ENCODE measurements around the gene PSG2. TPM values are rescaled to one million over a fixed set of nuclear protein-coding genes. Genes with fewer than 3 reads are reported as not detected.
"Not testable (repeated sequence)": the region's sequence is repeated elsewhere in the genome, so short reads cannot be mapped to it uniquely, and the experiment has no call there.

PSG2 gene
- total RNA-seq, 1 experiment from 2014 or later: not detected

- H3K27me3 ChIP-seq (ENCODE audit: low read length); H3K4me3 ChIP-seq (ENCODE audit: low read length); H3K9me2 ChIP-seq (replicated peaks; ENCODE audit: insufficient read depth, low read length); H3K4me2 ChIP-seq (ENCODE audit: low read depth, low read length, poor library complexity, severe bottlenecking); H3K79me2 ChIP-seq (ENCODE audit: low read length); H3K4me1 ChIP-seq (ENCODE audit: low read length); H3K36me3 ChIP-seq (ENCODE audit: insufficient read depth, low read length); H3K9ac ChIP-seq (ENCODE audit: low read length); H3K27ac ChIP-seq (ENCODE audit: low read length); H4K20me1 ChIP-seq (ENCODE audit: insufficient read depth, low read depth, low read length); H3K9me3 ChIP-seq (ENCODE audit: low read length); H2AFZ ChIP-seq (ENCODE audit: low read length): not testable (repeated sequence)
- DNase-seq: peak; percentile 49
Measured at GRCh38 chr19:43087702-43088340, 5.3 kb upstream of the PSG2 start.

DNA sequence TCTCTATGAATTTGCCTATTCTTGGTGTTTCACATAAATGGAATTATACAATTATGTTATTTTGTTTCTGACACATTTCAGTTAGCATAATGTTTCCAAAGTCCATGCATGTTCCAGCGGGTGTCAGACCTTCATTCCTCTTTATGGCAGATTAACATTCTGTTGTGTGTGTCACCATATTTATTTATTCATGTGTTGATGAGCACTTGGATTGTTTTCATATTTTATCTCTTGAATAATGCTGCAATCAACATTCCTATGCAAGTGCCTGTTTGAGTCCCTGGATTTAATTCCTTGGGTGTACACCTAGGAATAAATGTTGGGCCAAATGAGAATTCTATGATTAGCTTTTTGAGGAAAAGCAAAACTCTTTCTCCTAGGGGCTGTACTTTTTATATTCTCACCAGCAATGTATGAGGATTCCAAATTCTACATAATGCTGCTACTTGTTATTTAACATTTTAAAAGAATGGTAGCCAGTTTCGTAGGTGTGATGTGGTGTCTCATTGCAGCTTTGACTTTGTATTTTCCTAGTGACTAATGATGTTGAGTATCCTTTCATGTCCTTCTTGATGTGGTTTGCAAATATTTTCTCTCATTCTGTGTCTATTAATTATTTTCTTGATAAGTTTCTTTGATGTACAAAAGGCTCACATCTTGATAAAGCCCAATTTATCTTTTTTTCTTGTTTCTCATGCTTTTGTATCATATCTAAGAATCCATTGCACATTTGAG lies 3.5 kb upstream of the PSG2 start:
- not testable (repeated sequence) for H3K27ac ChIP-seq (ENCODE audit: low read length); H2AFZ ChIP-seq (ENCODE audit: low read length); H3K79me2 ChIP-seq (ENCODE audit: low read length); H3K9me3 ChIP-seq (ENCODE audit: low read length); H3K4me3 ChIP-seq (ENCODE audit: low read length); H3K4me2 ChIP-seq (ENCODE audit: low read depth, low read length, poor library complexity, severe bottlenecking); H3K4me1 ChIP-seq (ENCODE audit: low read length); DNase-seq; H3K36me3 ChIP-seq (ENCODE audit: insufficient read depth, low read length); H3K9ac ChIP-seq (ENCODE audit: low read length); H3K9me2 ChIP-seq (replicated peaks; ENCODE audit: insufficient read depth, low read length); H3K27me3 ChIP-seq (ENCODE audit: low read length); H4K20me1 ChIP-seq (ENCODE audit: insufficient read depth, low read depth, low read length)

GRCh38 chr19:43084196-43084832 lies 1.8 kb upstream of the PSG2 start:
- not testable (repeated sequence) for H3K9ac ChIP-seq (ENCODE audit: low read length); H4K20me1 ChIP-seq (ENCODE audit: insufficient read depth, low read depth, low read length); H3K27ac ChIP-seq (ENCODE audit: low read length); H3K79me2 ChIP-seq (ENCODE audit: low read length); H3K9me2 ChIP-seq (replicated peaks; ENCODE audit: insufficient read depth, low read length); H3K9me3 ChIP-seq (ENCODE audit: low read length); H3K4me1 ChIP-seq (ENCODE audit: low read length); H2AFZ ChIP-seq (ENCODE audit: low read length); H3K4me2 ChIP-seq (ENCODE audit: low read depth, low read length, poor library complexity, severe bottlenecking); H3K36me3 ChIP-seq (ENCODE audit: insufficient read depth, low read length); H3K27me3 ChIP-seq (ENCODE audit: low read length); H3K4me3 ChIP-seq (ENCODE audit: low read length)
- peak; percentile 56 for DNase-seq

- H3K27me3 ChIP-seq (ENCODE audit: low read length); H3K9me2 ChIP-seq (replicated peaks; ENCODE audit: insufficient read depth, low read length); H4K20me1 ChIP-seq (ENCODE audit: insufficient read depth, low read depth, low read length); H3K36me3 ChIP-seq (ENCODE audit: insufficient read depth, low read length); H3K79me2 ChIP-seq (ENCODE audit: low read length); H3K9ac ChIP-seq (ENCODE audit: low read length); H3K4me1 ChIP-seq (ENCODE audit: low read length); H3K4me2 ChIP-seq (ENCODE audit: low read depth, low read length, poor library complexity, severe bottlenecking); H3K9me3 ChIP-seq (ENCODE audit: low read length); H3K27ac ChIP-seq (ENCODE audit: low read length); H3K4me3 ChIP-seq (ENCODE audit: low read length); DNase-seq; H2AFZ ChIP-seq (ENCODE audit: low read length): not testable (repeated sequence)
Measured at GRCh38 chr19:43083721-43084120, 1.2 kb upstream of the PSG2 start.

DNA sequence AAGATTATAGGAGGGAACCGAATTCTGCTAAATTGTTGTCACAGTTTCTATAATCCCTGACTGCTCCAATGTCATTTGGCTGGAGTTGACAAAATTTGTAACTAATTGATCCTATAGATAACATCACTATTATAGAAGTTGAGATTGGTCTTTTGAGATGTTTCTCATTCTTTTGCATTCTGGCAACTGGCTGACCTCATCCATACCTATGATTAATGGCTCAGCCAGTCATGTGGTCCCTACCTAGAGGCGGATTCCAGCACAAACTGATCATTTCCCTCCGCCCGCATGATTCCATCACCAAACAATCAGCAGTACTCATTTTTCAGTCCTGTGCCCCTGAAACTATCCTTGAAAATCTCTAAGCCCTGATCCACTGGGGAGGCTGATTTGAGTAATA lies 4.2 kb downstream of the PSG2 start:
- Histone ChIP-seq H3K27me3 (ENCODE audit: low read length) (no peaks in the 10 kb centered on the region), H4K20me1 (ENCODE audit: insufficient read depth, low read depth, low read length) (no peaks in the 10 kb centered on the region), H3K9me2 (replicated peaks; ENCODE audit: insufficient read depth, low read length) (no peaks in the 10 kb centered on the region), H3K36me3 (ENCODE audit: insufficient read depth, low read length) (no peaks in the 10 kb centered on the region), H3K4me3 (ENCODE audit: low read length) (no peak overlapping the region), H3K4me2 (ENCODE audit: low read depth, low read length, poor library complexity, severe bottlenecking) (no peak overlapping the region), H3K79me2 (ENCODE audit: low read length) (no peaks in the 10 kb centered on the region), H3K27ac (ENCODE audit: low read length) (no peak overlapping the region), H3K9me3 (ENCODE audit: low read length) (no peaks in the 10 kb centered on the region), H2AFZ (ENCODE audit: low read length) (no peak overlapping the region), H3K4me1 (ENCODE audit: low read length) (no peaks in the 10 kb centered on the region), H3K9ac (ENCODE audit: low read length) (no peak overlapping the region)
- no peak for DNase-seq

DNA sequence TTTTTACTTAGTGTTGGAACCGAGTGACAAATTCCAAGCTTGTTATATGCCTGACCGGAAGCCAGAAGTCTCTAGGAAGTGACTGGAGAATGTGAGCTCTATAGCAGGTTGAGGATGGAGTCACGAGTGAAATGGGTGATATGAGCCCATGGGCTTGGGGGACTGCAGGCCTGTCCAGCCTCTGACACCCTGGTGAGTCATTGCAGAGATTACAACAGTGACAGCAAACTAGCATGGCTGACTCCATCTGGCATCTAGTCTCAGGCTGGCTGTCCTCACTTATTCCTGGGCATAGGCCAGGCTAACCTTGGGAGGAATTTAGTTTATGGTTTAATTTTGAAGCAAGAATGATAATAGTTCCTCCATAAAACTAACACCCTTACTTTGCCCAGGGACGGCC lies 4.6 kb downstream of the PSG2 start:
- H3K9me2 ChIP-seq (replicated peaks; ENCODE audit: insufficient read depth, low read length); H3K9ac ChIP-seq (ENCODE audit: low read length); H3K4me1 ChIP-seq (ENCODE audit: low read length); H3K36me3 ChIP-seq (ENCODE audit: insufficient read depth, low read length); H3K9me3 ChIP-seq (ENCODE audit: low read length); H2AFZ ChIP-seq (ENCODE audit: low read length); H3K79me2 ChIP-seq (ENCODE audit: low read length); H3K27ac ChIP-seq (ENCODE audit: low read length); H3K27me3 ChIP-seq (ENCODE audit: low read length); H3K4me3 ChIP-seq (ENCODE audit: low read length); DNase-seq; H4K20me1 ChIP-seq (ENCODE audit: insufficient read depth, low read depth, low read length); H3K4me2 ChIP-seq (ENCODE audit: low read depth, low read length, poor library complexity, severe bottlenecking): not testable (repeated sequence)

DNA sequence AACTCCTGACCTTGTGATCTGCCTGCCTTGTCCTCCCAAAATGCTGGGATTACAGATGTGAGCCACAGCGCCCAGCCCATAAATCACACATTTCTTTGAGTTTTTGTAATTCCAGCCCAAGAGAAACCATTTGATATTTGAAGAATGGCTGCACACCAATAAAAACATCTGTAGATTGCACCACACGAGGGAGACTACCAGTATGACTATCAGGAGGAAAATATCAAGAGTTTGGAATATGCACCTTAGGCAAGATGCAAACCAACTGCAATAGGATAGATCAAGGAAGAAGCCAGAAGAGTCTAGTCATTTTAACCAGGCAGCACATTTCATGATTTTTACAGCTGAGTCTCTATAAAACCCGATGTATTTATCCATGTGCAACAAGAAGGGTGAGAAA lies 20.1 kb downstream of the PSG2 start:
- not testable (repeated sequence) for H3K27me3 ChIP-seq (ENCODE audit: low read length); H3K9me2 ChIP-seq (replicated peaks; ENCODE audit: insufficient read depth, low read length); H2AFZ ChIP-seq (ENCODE audit: low read length); H3K9me3 ChIP-seq (ENCODE audit: low read length); H3K79me2 ChIP-seq (ENCODE audit: low read length); H3K4me2 ChIP-seq (ENCODE audit: low read depth, low read length, poor library complexity, severe bottlenecking); H3K4me1 ChIP-seq (ENCODE audit: low read length); H3K27ac ChIP-seq (ENCODE audit: low read length); H3K4me3 ChIP-seq (ENCODE audit: low read length); H3K36me3 ChIP-seq (ENCODE audit: insufficient read depth, low read length); H4K20me1 ChIP-seq (ENCODE audit: insufficient read depth, low read depth, low read length); DNase-seq; H3K9ac ChIP-seq (ENCODE audit: low read length)

DNA sequence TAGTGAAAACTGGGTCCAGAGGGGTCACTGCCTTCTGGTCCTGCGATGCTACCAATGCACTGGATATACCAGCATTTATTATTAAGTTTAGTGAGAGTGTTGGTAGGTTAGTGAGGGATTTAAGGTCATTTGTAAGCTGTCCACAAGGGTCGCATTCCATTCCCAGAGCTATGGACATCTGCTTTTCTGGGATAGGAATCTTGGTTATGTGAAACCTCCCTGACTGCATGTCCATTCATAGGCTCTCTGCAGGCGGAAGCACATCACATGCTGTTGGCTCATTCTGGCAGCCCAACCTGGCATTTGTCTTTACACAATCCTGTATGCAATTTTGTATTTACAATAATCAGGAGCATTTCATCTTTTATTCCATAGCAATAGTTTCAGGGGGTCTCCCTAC lies 21.2 kb downstream of the PSG2 start:
- not testable (repeated sequence) for H3K79me2 ChIP-seq (ENCODE audit: low read length); H3K9ac ChIP-seq (ENCODE audit: low read length); DNase-seq; H3K4me3 ChIP-seq (ENCODE audit: low read length); H3K4me1 ChIP-seq (ENCODE audit: low read length); H3K9me2 ChIP-seq (replicated peaks; ENCODE audit: insufficient read depth, low read length); H2AFZ ChIP-seq (ENCODE audit: low read length); H3K27me3 ChIP-seq (ENCODE audit: low read length); H3K36me3 ChIP-seq (ENCODE audit: insufficient read depth, low read length); H4K20me1 ChIP-seq (ENCODE audit: insufficient read depth, low read depth, low read length); H3K27ac ChIP-seq (ENCODE audit: low read length); H3K4me2 ChIP-seq (ENCODE audit: low read depth, low read length, poor library complexity, severe bottlenecking); H3K9me3 ChIP-seq (ENCODE audit: low read length)

All from Karpas-422 (cell line).